Lung microvascular endothelial cell (primary cell): ENCODE measurements around the gene IFNA8. TPM values are rescaled to one million over a fixed set of nuclear protein-coding genes. Genes with fewer than 3 reads are reported as not detected.
"Not testable (repeated sequence)": the region's sequence is repeated elsewhere in the genome, so short reads cannot be mapped to it uniquely, and the experiment has no call there.

ENCODE experiments used
- DNase-seq, 2 donors: peaks; one replicate each; pipeline versions ENCODE4 v3.0.0 to v3.0.0-alpha.2; 2010; ENCODE audit warnings: low read depth in 2 of 2
- total RNA-seq: library from RNA; depleted of rRNA; stranded (reverse); fragments of >200 nt; gene quantifications from 2 replicates; pipeline ENCODE4 v1.2.1, GENCODE V29; 2014

The IFNA8 gene
- total RNA-seq, 1 donor from 2014 or later: not detected

DNA sequence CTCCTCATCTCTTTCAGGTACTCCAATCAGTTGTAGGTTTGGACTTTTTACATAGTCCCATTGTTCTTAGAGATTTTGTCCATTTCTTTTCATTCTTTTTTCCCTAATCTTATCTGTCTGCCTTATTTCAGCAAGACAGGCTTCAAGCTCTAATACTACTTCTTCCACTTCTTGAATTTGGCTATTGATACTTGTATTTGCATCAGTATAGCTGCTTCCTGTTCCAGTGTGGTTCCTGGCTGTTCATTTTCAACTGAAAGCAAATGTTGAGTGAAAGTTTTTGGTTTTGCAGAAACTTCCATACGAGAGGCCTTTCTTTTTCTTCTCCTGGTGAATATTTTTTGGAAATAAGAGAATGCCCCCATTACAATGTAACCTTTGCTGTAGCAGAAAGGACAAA lies 19.3 kb downstream of the IFNA8 start:
- no peak for DNase-seq

DNA sequence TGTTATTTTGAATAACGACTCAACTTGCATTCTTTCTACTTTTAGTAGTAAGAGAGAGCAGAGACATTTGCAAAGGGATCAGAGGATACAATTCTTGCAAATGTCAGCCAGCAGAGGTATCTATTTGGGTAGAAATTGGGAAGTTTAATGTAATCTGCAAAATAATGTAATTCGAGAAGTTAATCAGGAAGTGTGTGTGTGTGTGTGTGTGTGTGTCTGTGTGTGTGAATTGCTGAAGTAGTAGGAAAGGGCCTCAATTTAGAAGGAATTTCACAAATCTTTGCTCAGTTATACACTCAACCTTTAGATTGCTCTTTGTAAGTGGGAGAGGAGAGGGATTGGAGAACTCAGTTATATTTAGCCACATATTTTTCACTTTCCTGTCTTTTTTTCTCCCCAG lies 20.3 kb downstream of the IFNA8 start:
- no peak for DNase-seq

- no peak for DNase-seq
Observed at GRCh38 chr9:21432672-21433425, 23.9 kb downstream of the IFNA8 start.

- DNase-seq: peak; percentile 76 to 81
Observed at GRCh38 chr9:21434202-21435014, 25.5 kb downstream of the IFNA8 start.

DNA sequence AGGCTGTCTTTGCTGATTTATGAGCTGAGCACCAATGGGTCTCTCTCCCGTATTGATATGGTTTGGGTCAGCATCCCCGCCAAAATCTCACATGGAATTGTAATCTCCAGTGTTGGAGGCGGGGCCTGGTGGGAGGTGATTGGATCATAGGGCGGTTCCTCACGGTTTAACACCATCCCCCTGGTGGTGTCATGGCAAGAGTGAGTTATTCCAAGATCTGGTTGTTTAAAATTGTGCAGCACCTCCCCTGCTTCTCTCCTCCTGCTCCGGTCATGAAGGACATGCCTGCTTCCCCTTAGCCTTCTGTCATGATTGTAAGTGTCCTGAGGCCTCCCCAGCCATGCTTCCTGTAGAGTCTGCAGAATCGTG lies 26.1 kb downstream of the IFNA8 start:
- not testable (repeated sequence) for DNase-seq

DNA sequence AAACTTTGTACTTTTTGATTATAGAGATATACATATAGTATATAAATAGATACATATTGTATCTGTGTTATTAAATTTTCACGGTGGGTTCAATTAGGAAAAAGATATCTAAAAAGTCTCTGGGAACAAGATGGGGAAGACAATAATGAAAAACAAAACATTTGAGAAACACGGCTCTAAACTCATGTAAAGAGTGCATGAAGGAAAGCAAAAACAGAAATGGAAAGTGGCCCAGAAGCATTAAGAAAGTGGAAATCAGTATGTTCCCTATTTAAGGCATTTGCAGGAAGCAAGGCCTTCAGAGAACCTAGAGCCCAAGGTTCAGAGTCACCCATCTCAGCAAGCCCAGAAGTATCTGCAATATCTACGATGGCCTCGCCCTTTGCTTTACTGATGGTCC lies 31.2 kb downstream of the IFNA8 start, which contains the start of gene IFNA1:
Gene IFNA1, plus strand, starts transcription at position 301 of the 400 bp plus-strand sequence. Its CDS starts 69 bp downstream, at position 370.
- no peak for DNase-seq

DNA sequence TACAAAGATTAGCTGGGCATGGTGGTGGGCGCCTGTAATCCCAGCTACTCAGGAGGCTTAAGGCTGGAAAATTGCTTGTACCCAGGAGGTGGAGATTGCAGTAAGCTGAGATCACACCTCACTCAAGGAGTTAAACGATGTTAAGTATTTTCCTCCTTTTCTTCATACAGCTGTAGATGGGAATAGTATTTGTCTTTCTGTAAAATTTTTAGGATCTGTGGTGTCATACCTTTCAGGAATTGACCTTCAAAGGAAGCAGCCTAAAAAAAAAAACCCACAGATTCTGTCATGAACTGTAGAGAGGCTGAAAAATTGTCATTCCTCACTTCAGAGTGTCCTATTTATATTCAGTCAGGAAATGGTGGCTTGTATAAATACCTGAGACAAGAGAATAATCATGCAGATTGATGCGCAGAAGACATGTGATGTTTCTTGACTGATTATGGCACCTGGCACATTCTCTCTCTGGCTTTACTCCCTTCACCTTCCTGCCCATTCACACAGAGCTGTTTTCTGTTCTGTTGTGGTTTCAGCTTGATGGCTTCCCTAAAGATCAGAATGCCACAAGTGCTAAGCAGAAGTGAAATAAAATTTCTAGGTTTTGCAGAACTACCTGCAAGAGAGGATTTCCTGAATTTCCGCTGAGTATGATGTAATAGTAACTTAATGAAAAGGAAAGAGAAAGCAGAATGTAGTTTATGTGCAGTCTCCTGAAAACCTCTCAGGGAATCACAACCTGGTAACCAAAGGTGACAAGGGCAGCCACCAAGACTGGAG lies 35.1 kb downstream of the IFNA8 start:
- DNase-seq: no peak

DNA sequence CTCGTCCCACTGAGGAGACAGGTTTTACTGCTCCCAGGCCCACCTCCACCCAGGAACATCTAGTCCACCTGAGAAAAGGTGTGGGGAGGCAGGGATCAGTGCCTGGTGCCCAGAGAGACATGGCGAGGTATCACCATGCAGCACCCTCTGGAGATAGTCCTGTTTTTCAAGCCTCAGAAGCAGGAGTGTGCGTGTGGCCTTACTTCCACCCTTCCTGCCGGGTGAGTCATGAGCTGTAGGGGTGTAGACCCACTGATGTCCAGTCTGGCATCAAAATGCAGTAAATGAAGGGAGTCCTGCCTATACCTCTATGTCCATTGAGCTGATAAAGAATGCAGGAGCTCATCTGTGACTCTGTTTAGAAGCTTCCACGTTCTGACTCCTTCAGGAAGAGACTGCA lies 40.4 kb downstream of the IFNA8 start:
- peak in 1 of 2 donors; percentile 40 for DNase-seq

GRCh38 chr9:21450733-21451394 lies 41.9 kb downstream of the IFNA8 start:
- DNase-seq: no peak

GRCh38 chr9:21452681-21453080 lies 43.8 kb downstream of the IFNA8 start:
- DNase-seq: no peak

DNA sequence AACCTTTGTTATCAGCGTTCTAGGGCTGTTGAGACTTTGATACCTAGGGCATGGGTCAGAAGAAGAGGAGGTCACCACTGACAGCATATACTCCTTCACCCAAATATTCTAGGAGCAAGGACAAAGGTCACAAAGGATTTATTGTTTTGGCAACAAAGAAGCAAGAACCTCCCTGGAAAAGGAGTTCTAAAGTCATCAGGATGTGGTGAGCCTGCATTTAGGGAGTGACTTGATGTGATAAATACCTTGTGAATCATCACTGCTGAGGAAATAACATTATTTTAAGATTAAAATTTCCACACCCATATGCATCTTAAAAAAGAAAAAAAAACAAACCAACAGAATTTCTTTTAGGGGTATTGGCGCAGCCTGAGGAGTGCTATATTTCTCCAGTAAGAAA lies 45.2 kb downstream of the IFNA8 start:
- peak in 1 of 2 donors; percentile 55 for DNase-seq

DNA sequence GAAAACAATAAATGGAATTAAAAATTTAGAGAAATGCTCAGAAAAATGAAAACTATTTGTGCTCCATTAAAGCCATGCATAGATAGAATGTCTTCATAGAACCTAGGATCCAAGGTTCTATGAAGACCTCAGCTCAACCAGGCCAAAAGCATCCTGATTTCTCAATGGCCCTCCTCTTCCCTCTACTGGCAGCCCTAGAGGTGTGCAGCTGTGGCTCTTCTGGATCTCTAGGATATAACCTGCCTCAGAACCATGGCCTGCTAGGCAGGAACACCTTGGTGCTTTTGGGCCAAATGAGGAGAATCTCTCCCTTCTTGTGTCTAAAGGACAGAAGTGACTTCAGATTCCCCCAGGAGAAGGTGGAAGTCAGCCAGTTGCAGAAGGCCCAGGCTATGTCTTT lies 46.4 kb downstream of the IFNA8 start:
- DNase-seq: peak; percentile 44 to 48

Other genes with a start within 250 kb of the IFNA8 start
- not detected in 2 replicates for gene IFNA21, start 242.5 kb upstream of the IFNA8 start, total RNA-seq
- not detected in 2 replicates for gene IFNA4, start 221.5 kb upstream of the IFNA8 start, total RNA-seq
- gene IFNA7, start 206.9 kb upstream of the IFNA8 start, total RNA-seq: not detected in 2 replicates
- not detected in 2 replicates for gene IFNA10, start 202.0 kb upstream of the IFNA8 start, total RNA-seq
- gene IFNA16, start 191.8 kb upstream of the IFNA8 start, total RNA-seq: not detected in 2 replicates
- not detected in 2 replicates for gene IFNA17, start 180.9 kb upstream of the IFNA8 start, total RNA-seq
- gene IFNA14, start 169.1 kb upstream of the IFNA8 start, total RNA-seq: not detected in 2 replicates
- gene IFNA5, start 103.8 kb upstream of the IFNA8 start, total RNA-seq: not detected in 2 replicates
- gene KLHL9, start 73.7 kb upstream of the IFNA8 start, total RNA-seq: 23.5 and 33.7 TPM in 2 replicates
- gene IFNA6, start 58.2 kb upstream of the IFNA8 start, total RNA-seq: not detected in 2 replicates
- not detected in 2 replicates for gene IFNA13, start 41.1 kb upstream of the IFNA8 start, total RNA-seq
- not detected in 2 replicates for gene IFNA2, start 23.7 kb upstream of the IFNA8 start, total RNA-seq
- not detected in 2 replicates for gene IFNA1, start 31.3 kb downstream of the IFNA8 start, total RNA-seq
- 0.22 TPM in 1 of 2 replicates, not detected in the other for gene IFNE, start 73.2 kb downstream of the IFNA8 start, total RNA-seq